H9 (cell line): ENCODE data around the gene SLIT1. TPM values are rescaled to one million over a fixed set of nuclear protein-coding genes. Genes with fewer than 3 reads are reported as not detected.

ENCODE experiments used
- DNase-seq: peaks from one replicate; pipeline ENCODE4 v3.0.0-alpha.2; 2017
- H2AFZ ChIP-seq: one replicate; pipeline ENCODE4 v1.6.1; 2013; ENCODE audit warnings: mild to moderate bottlenecking, low read length, control low read depth, moderate library complexity
- H2AK5ac ChIP-seq: 2 replicates; pipeline ENCODE4 v1.6.1; 2013; ENCODE audit warnings: low read length, control low read depth, mixed read lengths; ENCODE audit not compliant: insufficient read length
- H2BK120ac ChIP-seq: one replicate; pipeline ENCODE4 v1.6.1; 2013; ENCODE audit warnings: low read depth, mild to moderate bottlenecking, low read length, control low read depth, inconsistent platforms; ENCODE audit not compliant: poor library complexity, severe bottlenecking
- H2BK12ac ChIP-seq: 2 replicates; pipeline ENCODE4 v1.6.1; 2013; ENCODE audit warnings: low read length, control low read depth, mixed read lengths, low read depth; ENCODE audit not compliant: insufficient read length
- H2BK15ac ChIP-seq: 2 replicates; pipeline ENCODE4 v1.6.1; 2013; ENCODE audit warnings: low read depth, low read length, control low read depth
- H2BK20ac ChIP-seq: one replicate; pipeline ENCODE4 v1.6.1; 2013; ENCODE audit warnings: low read depth, mild to moderate bottlenecking, low read length, control low read depth, inconsistent platforms; ENCODE audit not compliant: poor library complexity, severe bottlenecking
- H2BK5ac ChIP-seq: 2 replicates; pipeline ENCODE4 v1.6.1; 2013; ENCODE audit warnings: low read length, control low read depth, mixed read lengths; ENCODE audit not compliant: insufficient read length
- H3K14ac ChIP-seq: 2 replicates; pipeline ENCODE4 v1.6.1; 2013; ENCODE audit warnings: low read length, control low read depth; ENCODE audit not compliant: insufficient read depth
- H3K18ac ChIP-seq: 2 replicates; pipeline ENCODE4 v1.6.1; 2013; ENCODE audit warnings: low read depth, mild to moderate bottlenecking, mixed read lengths, low read length, control low read depth; ENCODE audit not compliant: insufficient read length
- H3K23ac ChIP-seq: 2 replicates; pipeline ENCODE4 v1.6.1; 2013; ENCODE audit warnings: low read length, control low read depth, mixed read lengths, low read depth; ENCODE audit not compliant: insufficient read length
- H3K23me2 ChIP-seq: 2 replicates; pipeline ENCODE4 v1.6.1; 2013; ENCODE audit warnings: low read depth, mild to moderate bottlenecking, mixed read lengths, low read length, control low read depth; ENCODE audit not compliant: insufficient read length, poor library complexity, severe bottlenecking
- H3K27ac ChIP-seq: 2 replicates; pipeline ENCODE4 v1.5.1; 2013; ENCODE audit warnings: low read length, control low read depth, mixed read lengths, low read depth; ENCODE audit not compliant: insufficient read length
- H3K27me3 ChIP-seq: 2 replicates; pipeline ENCODE4 v1.6.1; 2013; ENCODE audit warnings: low read length, control low read depth, inconsistent platforms; ENCODE audit not compliant: insufficient read depth
- H3K4ac ChIP-seq: 2 replicates; pipeline ENCODE4 v1.6.1; 2013; ENCODE audit warnings: low read depth, mild to moderate bottlenecking, control low read depth, inconsistent platforms, low read length, moderate library complexity
- H3K4me1 ChIP-seq: 2 replicates; pipeline ENCODE4 v1.6.1; 2013; ENCODE audit warnings: low read length, control low read depth, inconsistent platforms; ENCODE audit not compliant: insufficient read depth
- H3K4me2 ChIP-seq: 2 replicates; pipeline ENCODE4 v1.6.1; 2013; ENCODE audit warnings: low read length, control low read depth, mixed read lengths; ENCODE audit not compliant: insufficient read length, insufficient read depth
- H3K56ac ChIP-seq: 2 replicates; pipeline ENCODE4 v1.6.1; 2013; ENCODE audit warnings: low read depth, mild to moderate bottlenecking, mixed read lengths, low read length, control low read depth; ENCODE audit not compliant: insufficient read length
- H3K79me1 ChIP-seq: 2 replicates; pipeline ENCODE4 v1.6.1; 2013; ENCODE audit warnings: low read depth, mild to moderate bottlenecking, moderate library complexity, low read length, control low read depth, inconsistent platforms; ENCODE audit not compliant: insufficient read depth, poor library complexity, severe bottlenecking
- H3K79me2 ChIP-seq: 2 replicates; pipeline ENCODE4 v1.6.1; 2013; ENCODE audit warnings: low read length, control low read depth, inconsistent platforms; ENCODE audit not compliant: insufficient read depth
- H3K9ac ChIP-seq: 2 replicates; pipeline ENCODE4 v1.6.1; 2013; ENCODE audit warnings: low read length, control low read depth, mixed read lengths; ENCODE audit not compliant: insufficient read length; ENCODE audit errors: extremely low read depth
- H3K9me3 ChIP-seq: one replicate; pipeline ENCODE4 v1.6.1; 2013; ENCODE audit warnings: low read depth, low read length, inconsistent platforms; ENCODE audit not compliant: control insufficient read depth
- H3T11ph ChIP-seq: one replicate; pipeline ENCODE4 v1.6.1; 2013; ENCODE audit warnings: mild to moderate bottlenecking, low read length, control low read depth, inconsistent platforms
- H4K20me1 ChIP-seq: one replicate; pipeline ENCODE4 v1.6.1; 2013; ENCODE audit not compliant: control insufficient read depth, insufficient read length, insufficient read depth
- H4K5ac ChIP-seq: 2 replicates; pipeline ENCODE4 v1.6.1; 2013; ENCODE audit warnings: low read depth, mild to moderate bottlenecking, mixed read lengths, low read length, control low read depth; ENCODE audit not compliant: insufficient read length
- H4K8ac ChIP-seq: replicated peaks from 2 replicates; pipeline ENCODE4 v1.6.1; 2013; ENCODE audit warnings: low read length, control low read depth, mixed read lengths, low read depth; ENCODE audit not compliant: insufficient read length
- H4K91ac ChIP-seq: 2 replicates; pipeline ENCODE4 v1.6.1; 2013; ENCODE audit warnings: low read depth, mild to moderate bottlenecking, moderate library complexity, mixed read lengths, low read length, control low read depth; ENCODE audit not compliant: insufficient read length
- H3K27ac Mint-ChIP-seq, 3 experiments: 2 replicates in 2 of 3; 3 replicates in 1 of 3; pipeline ENCODE4 v1.8.0; 2020 to 2021; ENCODE audit warnings: mixed read lengths in 3 of 3, mild to moderate bottlenecking in 1 of 3, moderate library complexity in 1 of 3
- H3K27me3 Mint-ChIP-seq: 2 replicates; pipeline ENCODE4 v1.8.0; 2021; ENCODE audit warnings: low read depth, mild to moderate bottlenecking, moderate library complexity, mixed read lengths
- H3K36me3 Mint-ChIP-seq, 3 experiments: 2 replicates in 2 of 3; 3 replicates in 1 of 3; pipeline ENCODE4 v1.8.0; 2020 to 2021; ENCODE audit warnings: low read depth in 3 of 3, mixed read lengths in 3 of 3; ENCODE audit not compliant: insufficient read depth in 1 of 3
- H3K4me1 Mint-ChIP-seq, 2 experiments: 2 replicates each; pipeline ENCODE4 v1.8.0; 2020; ENCODE audit warnings: mixed read lengths in 2 of 2
- H3K4me3 Mint-ChIP-seq, 2 experiments: 2 replicates in 1 of 2; 3 replicates in 1 of 2; pipeline ENCODE4 v1.8.0; 2020 to 2021; ENCODE audit warnings: mild to moderate bottlenecking in 2 of 2, mixed read lengths in 2 of 2, moderate library complexity in 1 of 2
- H3K9me3 Mint-ChIP-seq, 2 experiments: 2 replicates in 1 of 2; 3 replicates in 1 of 2; pipeline ENCODE4 v1.8.0; 2020; ENCODE audit warnings: mild to moderate bottlenecking in 2 of 2, mixed read lengths in 2 of 2, moderate library complexity in 1 of 2
- CTCF ChIP-seq: fragments of 200-600 bp; sonication (generic); conservative IDR thresholded peaks from 3 replicates; pipeline ENCODE4 v1.8.0; 2021; ENCODE audit warnings: antibody characterized with exemption, mild to moderate bottlenecking
- WGBS: extraction: QIAGEN DNeasy Blood & Tissue Kit; methylation state at CpG from one replicate; pipeline ENCODE4 v1.1.7; 2013; ENCODE audit warnings: missing lambda C conversion rate, low lambda C conversion rate, mixed read lengths; ENCODE audit not compliant: insufficient read length; ENCODE audit errors: extremely low coverage; 5-methylcytosine and 5-hydroxymethylcytosine counted together
- total RNA-seq: library from RNA; stranded (reverse); gene quantifications from 2 replicates; pipeline ENCODE4 v1.2.1, GENCODE V29; 2021

Gene SLIT1
- total RNA-seq, 1 experiment from 2014 or later, result 0.57 TPM

- Histone ChIP-seq H3K4ac (no peak overlapping the region), H2BK120ac (no peak overlapping the region), H3K4me1 (peaks cover 6% of the 10 kb centered on the region; the same call in 1 of the 2 replicates), H4K5ac (no peak overlapping the region), H3K9ac (no peak overlapping the region), H4K8ac (no peak overlapping the region), H4K20me1 (no peaks in the 10 kb centered on the region), H3T11ph (no peak overlapping the region), H3K56ac (no peak overlapping the region), H2BK5ac (no peak overlapping the region), H2BK20ac (no peak overlapping the region), H2BK12ac (no peak overlapping the region), H3K4me2 (no peak overlapping the region), H2AFZ (no peak overlapping the region), H3K79me1 (no peaks in the 10 kb centered on the region), H3K79me2 (no peaks in the 10 kb centered on the region), H3K14ac (no peak overlapping the region), H2BK15ac (no peak overlapping the region), H3K27me3 (no peaks in the 10 kb centered on the region), H3K18ac (no peak overlapping the region), H3K23ac (no peak overlapping the region), H3K27ac (no peak overlapping the region), H2AK5ac (no peak overlapping the region), H3K9me3 (no peaks in the 10 kb centered on the region), H3K23me2 (no peaks in the 10 kb centered on the region), H4K91ac (no peak overlapping the region)
- Mint-ChIP-seq H3K36me3 (no peaks in the 10 kb centered on the region), H3K4me3 (no peak overlapping the region), H3K27me3 (no peaks in the 10 kb centered on the region), H3K9me3 (no peaks in the 10 kb centered on the region), H3K27ac (no peak overlapping the region), H3K4me1 (peaks cover 28 to 37% of the 10 kb centered on the region in 2 experiments)
- TF ChIP-seq CTCF, result no peak
- WGBS, result no CpG with 5 or more reads among the region's 7 CpGs
- DNase-seq, result no peak
Measured at GRCh38 chr10:97105303-97105702, 80.5 kb downstream of the SLIT1 start.
